Neutrophil (primary cell): ENCODE measurements around the gene SCGB1C1.
"Not testable (repeated sequence)": the region's sequence is repeated elsewhere in the genome, so short reads cannot be mapped to it uniquely, and the experiment has no call there.

Source experiments
- H3K27ac ChIP-seq: fragments of 200-600 bp; sonication (generic); 2 replicates; pipeline ENCODE4 v1.5.1; 2016; ENCODE audit warnings: mild to moderate bottlenecking, moderate library complexity
- H3K27me3 ChIP-seq: fragments of 200-600 bp; sonication (generic); 2 replicates; pipeline ENCODE4 v1.6.0; 2016; ENCODE audit warnings: mild to moderate bottlenecking
- H3K36me3 ChIP-seq: fragments of 200-600 bp; sonication (generic); 2 replicates; pipeline ENCODE4 v1.5.1; 2017
- H3K4me1 ChIP-seq, 2 experiments: fragments of 200-600 bp in 1 of 2; sonication (generic) in 1 of 2; 1 replicate in 1 of 2; 2 replicates in 1 of 2; pipeline versions ENCODE4 v1.5.1 to v1.6.1; 2013 to 2016; ENCODE audit warnings: low read depth in 1 of 2, low read length in 1 of 2, mild to moderate bottlenecking in 1 of 2, moderate library complexity in 1 of 2; ENCODE audit not compliant: control insufficient read depth in 1 of 2, insufficient read depth in 1 of 2
- H3K4me3 ChIP-seq, 2 experiments: fragments of 200-600 bp in 1 of 2; sonication (generic) in 1 of 2; 1 replicate in 1 of 2; 2 replicates in 1 of 2; pipeline ENCODE4 v1.5.1; 2013 to 2016; ENCODE audit warnings: low read depth in 1 of 2, low read length in 1 of 2, mild to moderate bottlenecking in 1 of 2, moderate library complexity in 1 of 2
- H3K9me3 ChIP-seq: fragments of 200-600 bp; sonication (generic); 2 replicates; pipeline ENCODE4 v1.5.1; 2016
- TF ChIP-seq, protein P1 (sequence below): fragments of 200-600 bp; sonication (generic); IDR thresholded peaks from 2 replicates; pipeline ENCODE4 v1.5.1; 2016; ENCODE audit warnings: antibody characterized with exemption

The SCGB1C1 gene

GRCh38 chr11:236774-237767 is 44.2 kb downstream of the SCGB1C1 start, which contains the start of gene PSMD13:
Gene PSMD13, plus strand, starts transcription at chr11:236976. Its CDS starts 74 bp downstream, at chr11:237050.
- H3K4me3 ChIP-seq, result peak within 1 kb of the TSS; percentile 68 to 100

GRCh38 chr11:238346-238745 is 45.5 kb downstream of the SCGB1C1 start:
- H3K36me3 ChIP-seq, result peaks cover 38% of the 10 kb centered on the region
- not testable (repeated sequence) for H3K9me3 ChIP-seq, H3K27me3 ChIP-seq, H3K27ac ChIP-seq, H3K4me3 ChIP-seq
- H3K4me1 ChIP-seq, result peaks cover 23 to 25% of the 10 kb centered on the region in 2 experiments

More at GRCh38 chr11:236774-237767, 44.2 kb downstream of the SCGB1C1 start, which contains the start of gene PSMD13:
- TF ChIP-seq, protein P1, sequence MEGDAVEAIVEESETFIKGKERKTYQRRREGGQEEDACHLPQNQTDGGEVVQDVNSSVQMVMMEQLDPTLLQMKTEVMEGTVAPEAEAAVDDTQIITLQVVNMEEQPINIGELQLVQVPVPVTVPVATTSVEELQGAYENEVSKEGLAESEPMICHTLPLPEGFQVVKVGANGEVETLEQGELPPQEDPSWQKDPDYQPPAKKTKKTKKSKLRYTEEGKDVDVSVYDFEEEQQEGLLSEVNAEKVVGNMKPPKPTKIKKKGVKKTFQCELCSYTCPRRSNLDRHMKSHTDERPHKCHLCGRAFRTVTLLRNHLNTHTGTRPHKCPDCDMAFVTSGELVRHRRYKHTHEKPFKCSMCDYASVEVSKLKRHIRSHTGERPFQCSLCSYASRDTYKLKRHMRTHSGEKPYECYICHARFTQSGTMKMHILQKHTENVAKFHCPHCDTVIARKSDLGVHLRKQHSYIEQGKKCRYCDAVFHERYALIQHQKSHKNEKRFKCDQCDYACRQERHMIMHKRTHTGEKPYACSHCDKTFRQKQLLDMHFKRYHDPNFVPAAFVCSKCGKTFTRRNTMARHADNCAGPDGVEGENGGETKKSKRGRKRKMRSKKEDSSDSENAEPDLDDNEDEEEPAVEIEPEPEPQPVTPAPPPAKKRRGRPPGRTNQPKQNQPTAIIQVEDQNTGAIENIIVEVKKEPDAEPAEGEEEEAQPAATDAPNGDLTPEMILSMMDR, result no peak
- peaks cover 27% of the 10 kb centered on the region for H3K36me3 ChIP-seq
- no peaks in the 10 kb centered on the region for H3K9me3 ChIP-seq
- no peaks in the 10 kb centered on the region for H3K27me3 ChIP-seq
- H3K4me1 ChIP-seq, result peaks cover 23 to 25% of the 10 kb centered on the region in 2 experiments
- peak within 1 kb of the TSS; percentile 100 for H3K27ac ChIP-seq

DNA sequence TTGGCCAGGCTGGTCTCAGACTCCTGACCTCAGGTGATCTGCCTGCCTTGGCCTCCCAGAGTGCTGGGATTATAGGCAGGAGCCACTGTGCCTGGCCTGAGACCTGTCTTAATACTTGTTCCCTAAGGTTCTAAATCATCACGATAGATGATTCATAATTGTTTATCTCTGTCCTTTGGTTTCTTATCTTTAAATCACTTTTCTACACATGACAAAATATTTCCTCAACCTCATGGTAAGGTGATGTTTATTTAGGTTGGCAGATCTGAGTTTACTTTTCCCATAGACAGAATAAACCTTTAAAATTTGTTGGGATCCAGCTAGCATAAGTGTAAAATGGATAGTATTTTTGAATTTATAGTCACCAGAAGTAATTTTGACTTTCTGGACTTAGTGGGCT is 47.4 kb downstream of the SCGB1C1 start:
- Histone ChIP-seq H3K27me3 (no peaks in the 10 kb centered on the region), H3K4me3 (no peak overlapping the region), H3K36me3 (peaks cover 58% of the 10 kb centered on the region), H3K27ac (no peak overlapping the region), H3K9me3 (no peaks in the 10 kb centered on the region), H3K4me1 (peaks cover 21 to 23% of the 10 kb centered on the region in 2 experiments)
- TF ChIP-seq, protein P1, result no peak

GRCh38 chr11:241634-242033 is 48.8 kb downstream of the SCGB1C1 start:
- Histone ChIP-seq H3K9me3 (no peaks in the 10 kb centered on the region), H3K4me3 (no peak overlapping the region), H3K36me3 (peaks cover 71% of the 10 kb centered on the region), H3K27me3 (no peaks in the 10 kb centered on the region), H3K4me1 (peaks cover 14 to 16% of the 10 kb centered on the region in 2 experiments), H3K27ac (no peak overlapping the region)
- TF ChIP-seq, protein P1, result no peak
